Ascending aorta (tissue), 2 donors: ENCODE results near the gene STRBP. TPM values are rescaled to one million over a fixed set of nuclear protein-coding genes. Genes with fewer than 3 reads are reported as not detected.

Experiments used
- DNase-seq, 2 donors: peaks; one replicate each; pipeline ENCODE4 v3.0.0-alpha.2; 2019; ENCODE audit warnings: low spot score in 2 of 2
- H3K27ac ChIP-seq, 2 donors: fragments of 200-600 bp; sonication (generic); one replicate each; pipeline ENCODE4 v1.5.1; 2016 to 2017; ENCODE audit warnings: mild to moderate bottlenecking in 1 of 2
- H3K27me3 ChIP-seq: fragments of 200-600 bp; sonication (generic); one replicate; pipeline ENCODE4 v1.5.1; 2017
- H3K36me3 ChIP-seq, 2 donors: fragments of 200-600 bp; sonication (generic); one replicate each; pipeline ENCODE4 v1.5.1; 2016
- H3K4me1 ChIP-seq, 2 donors: fragments of 200-600 bp; sonication (generic); one replicate each; pipeline ENCODE4 v1.5.1; 2016 to 2017; ENCODE audit warnings: mild to moderate bottlenecking in 1 of 2
- H3K4me3 ChIP-seq, 2 donors: fragments of 200-600 bp; sonication (generic); one replicate each; pipeline ENCODE4 v1.5.1; 2016 to 2017; ENCODE audit warnings: mild to moderate bottlenecking in 1 of 2
- H3K9me3 ChIP-seq, 2 donors: fragments of 200-600 bp; sonication (generic); one replicate each; pipeline ENCODE4 v1.5.1; 2016
- intact Hi-C: fragments of 100-400 bp; cut with DNase I; formaldehyde crosslinking; loops from one replicate; pipeline ENCODE4 v1.15.1; 2023
- total RNA-seq: library from RNA; depleted of rRNA; stranded (reverse); fragments of >200 nt; gene quantifications from one replicate; pipeline ENCODE4 v1.1.0, GENCODE V29; 2016
- TF ChIP-seq, protein P1 (sequence below), 3 experiments: fragments of 200-600 bp in 2 of 3; fragments of 450-650 bp in 1 of 3; sonication (generic) in 2 of 3; IDR thresholded peaks; one replicate each; pipeline ENCODE4 v1.5.1; 2016 to 2019; ENCODE audit warnings: antibody characterized with exemption in 3 of 3, mild to moderate bottlenecking in 1 of 3, moderate library complexity in 1 of 3

Gene STRBP
- total RNA-seq, 1 donor from 2014 or later = 0.43 TPM

- Histone ChIP-seq H3K36me3 (no peaks in the 10 kb centered on the region), H3K4me3 (no peak overlapping the region), H3K9me3 (no peaks in the 10 kb centered on the region), H3K27ac (no peak overlapping the region), H3K4me1 (no peaks in the 10 kb centered on the region), H3K27me3 (no peaks in the 10 kb centered on the region)
- intact Hi-C loops = no loop called here
- TF ChIP-seq, protein P1, sequence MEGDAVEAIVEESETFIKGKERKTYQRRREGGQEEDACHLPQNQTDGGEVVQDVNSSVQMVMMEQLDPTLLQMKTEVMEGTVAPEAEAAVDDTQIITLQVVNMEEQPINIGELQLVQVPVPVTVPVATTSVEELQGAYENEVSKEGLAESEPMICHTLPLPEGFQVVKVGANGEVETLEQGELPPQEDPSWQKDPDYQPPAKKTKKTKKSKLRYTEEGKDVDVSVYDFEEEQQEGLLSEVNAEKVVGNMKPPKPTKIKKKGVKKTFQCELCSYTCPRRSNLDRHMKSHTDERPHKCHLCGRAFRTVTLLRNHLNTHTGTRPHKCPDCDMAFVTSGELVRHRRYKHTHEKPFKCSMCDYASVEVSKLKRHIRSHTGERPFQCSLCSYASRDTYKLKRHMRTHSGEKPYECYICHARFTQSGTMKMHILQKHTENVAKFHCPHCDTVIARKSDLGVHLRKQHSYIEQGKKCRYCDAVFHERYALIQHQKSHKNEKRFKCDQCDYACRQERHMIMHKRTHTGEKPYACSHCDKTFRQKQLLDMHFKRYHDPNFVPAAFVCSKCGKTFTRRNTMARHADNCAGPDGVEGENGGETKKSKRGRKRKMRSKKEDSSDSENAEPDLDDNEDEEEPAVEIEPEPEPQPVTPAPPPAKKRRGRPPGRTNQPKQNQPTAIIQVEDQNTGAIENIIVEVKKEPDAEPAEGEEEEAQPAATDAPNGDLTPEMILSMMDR (IDR thresholded peaks at IDR 0.05) = no peak
- no peak for DNase-seq
These were observed 94.3 kb downstream of the STRBP start for GRCh38 chr9:123174079-123174478.

- Histone ChIP-seq H3K27ac (no peak overlapping the region), H3K36me3 (no peaks in the 10 kb centered on the region), H3K4me3 (no peak overlapping the region), H3K9me3 (no peaks in the 10 kb centered on the region), H3K27me3 (no peaks in the 10 kb centered on the region), H3K4me1 (no peaks in the 10 kb centered on the region)
- no peak for DNase-seq
- intact Hi-C loops = no loop called here
- TF ChIP-seq, protein P1 (IDR thresholded peaks at IDR 0.05) = no peak
These were observed 98.5 kb downstream of the STRBP start for GRCh38 chr9:123169926-123170325.

DNA sequence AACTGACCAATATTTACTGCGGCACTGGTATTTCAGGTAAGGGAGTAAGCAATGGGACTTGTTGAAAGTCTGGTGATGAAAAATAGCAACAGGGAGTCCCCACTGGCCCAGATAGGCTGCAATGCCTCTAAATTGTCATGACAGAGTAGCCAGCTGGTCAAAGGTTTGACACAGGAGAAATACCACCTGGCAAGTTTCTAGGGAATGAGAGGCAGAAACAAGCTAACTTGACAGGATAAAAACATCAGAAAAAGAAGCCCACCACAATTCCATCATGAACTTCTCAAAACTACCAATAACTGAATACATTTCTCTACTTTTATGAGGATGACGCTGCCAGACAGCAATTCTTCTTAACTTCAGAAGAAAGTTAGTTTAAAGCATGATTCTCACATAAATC, 99.8 kb downstream of the STRBP start:
- TF ChIP-seq, protein P1 (IDR thresholded peaks at IDR 0.05) = no peak
- Histone ChIP-seq H3K4me1 (no peaks in the 10 kb centered on the region), H3K9me3 (no peaks in the 10 kb centered on the region), H3K4me3 (no peak overlapping the region), H3K27ac (no peak overlapping the region), H3K36me3 (no peaks in the 10 kb centered on the region), H3K27me3 (no peaks in the 10 kb centered on the region)
- intact Hi-C loops = no loop called here
- DNase-seq = no peak

GRCh38 chr9:123167474-123167873, 100.9 kb downstream of the STRBP start:
- Histone ChIP-seq H3K27me3 (no peaks in the 10 kb centered on the region), H3K27ac (no peak overlapping the region), H3K4me3 (no peak overlapping the region), H3K4me1 (no peaks in the 10 kb centered on the region), H3K9me3 (no peaks in the 10 kb centered on the region), H3K36me3 (no peaks in the 10 kb centered on the region)
- no peak for DNase-seq
- TF ChIP-seq, protein P1 (IDR thresholded peaks at IDR 0.05) = no peak
- intact Hi-C loops = no loop called here

GRCh38 chr9:123165813-123166212, 102.6 kb downstream of the STRBP start:
- H3K9me3 ChIP-seq = no peaks in the 10 kb centered on the region
- no peaks in the 10 kb centered on the region for H3K4me1 ChIP-seq
- TF ChIP-seq, protein P1 (IDR thresholded peaks at IDR 0.05) = no peak
- DNase-seq = no peak
- no peak overlapping the region for H3K27ac ChIP-seq
- H3K4me3 ChIP-seq = no peak overlapping the region
- H3K27me3 ChIP-seq = no peaks in the 10 kb centered on the region
- H3K36me3 ChIP-seq = no peaks in the 10 kb centered on the region
- intact Hi-C loops = no loop called here

GRCh38 chr9:123164285-123164684, 104.1 kb downstream of the STRBP start:
- TF ChIP-seq, protein P1 (IDR thresholded peaks at IDR 0.05) = no peak
- Histone ChIP-seq H3K36me3 (no peaks in the 10 kb centered on the region), H3K9me3 (no peaks in the 10 kb centered on the region), H3K4me3 (no peak overlapping the region), H3K27ac (no peak overlapping the region), H3K27me3 (no peaks in the 10 kb centered on the region), H3K4me1 (no peaks in the 10 kb centered on the region)
- no peak for DNase-seq
- intact Hi-C loops = no loop called here
